SK-N-SH (cell line): ENCODE results near the gene PDCD6IP.

Experiments used
- CHD2 ChIP-seq: fragments of 150-350 bp; IDR thresholded peaks from 2 replicates; pipeline ENCODE4 v1.6.1; 2018; ENCODE audit warnings: low read length; ENCODE audit not compliant: partially characterized antibody
- EP300 ChIP-seq, 2 experiments: IDR thresholded peaks; 2 replicates each; pipeline versions ENCODE4 v1.4.0 to v1.6.1; 2012; ENCODE audit warnings: borderline replicate concordance in 1 of 2, low read depth in 1 of 2, low read length in 1 of 2
- EZH2phosphoT487 ChIP-seq: fragments of 200-600 bp; sonication (generic); IDR thresholded peaks from 2 replicates; pipeline ENCODE4 v1.6.1; 2017; ENCODE audit warnings: low read depth, mixed run types, mild to moderate bottlenecking, antibody characterized with exemption, moderate library complexity, borderline replicate concordance
- GATA2 ChIP-seq: sonication (generic); formaldehyde crosslinking; IDR thresholded peaks from 2 replicates; pipeline ENCODE4 v1.5.0; 2020; ENCODE audit warnings: mild to moderate bottlenecking, missing genetic modification reagents
- JUND ChIP-seq: IDR thresholded peaks from 2 replicates; pipeline ENCODE4 v1.4.0; 2012
- MXI1 ChIP-seq: IDR thresholded peaks from 2 replicates; pipeline ENCODE4 v1.6.1; 2012; ENCODE audit warnings: mild to moderate bottlenecking, low read depth, low read length, improper control_type of control experiment
- POLR2AphosphoS5 ChIP-seq: IDR thresholded peaks from 2 replicates; pipeline ENCODE4 v1.6.1; 2012; ENCODE audit warnings: low read depth, low read length
- SMC3 ChIP-seq: IDR thresholded peaks from 2 replicates; pipeline ENCODE4 v1.6.1; 2012; ENCODE audit warnings: low read depth, low read length, improper control_type of control experiment
- TAF1 ChIP-seq: IDR thresholded peaks from 2 replicates; pipeline ENCODE4 v1.6.1; 2012; ENCODE audit warnings: low read depth, mild to moderate bottlenecking, low read length, moderate library complexity, borderline replicate concordance
- TF ChIP-seq, protein P1 (sequence below): fragments of 200-600 bp; sonication (generic); IDR thresholded peaks from 2 replicates; pipeline ENCODE4 v1.6.1; 2017; ENCODE audit warnings: antibody characterized with exemption, mild to moderate bottlenecking, moderate library complexity
- TF ChIP-seq, protein P2 (sequence below): IDR thresholded peaks from 2 replicates; pipeline ENCODE4 v1.4.0; 2012; ENCODE audit warnings: low read depth, borderline replicate concordance
- TF ChIP-seq, protein P3 (sequence below): IDR thresholded peaks from 2 replicates; pipeline ENCODE4 v1.6.1; 2012; ENCODE audit warnings: mild to moderate bottlenecking, low read depth, low read length, moderate library complexity

DNA sequence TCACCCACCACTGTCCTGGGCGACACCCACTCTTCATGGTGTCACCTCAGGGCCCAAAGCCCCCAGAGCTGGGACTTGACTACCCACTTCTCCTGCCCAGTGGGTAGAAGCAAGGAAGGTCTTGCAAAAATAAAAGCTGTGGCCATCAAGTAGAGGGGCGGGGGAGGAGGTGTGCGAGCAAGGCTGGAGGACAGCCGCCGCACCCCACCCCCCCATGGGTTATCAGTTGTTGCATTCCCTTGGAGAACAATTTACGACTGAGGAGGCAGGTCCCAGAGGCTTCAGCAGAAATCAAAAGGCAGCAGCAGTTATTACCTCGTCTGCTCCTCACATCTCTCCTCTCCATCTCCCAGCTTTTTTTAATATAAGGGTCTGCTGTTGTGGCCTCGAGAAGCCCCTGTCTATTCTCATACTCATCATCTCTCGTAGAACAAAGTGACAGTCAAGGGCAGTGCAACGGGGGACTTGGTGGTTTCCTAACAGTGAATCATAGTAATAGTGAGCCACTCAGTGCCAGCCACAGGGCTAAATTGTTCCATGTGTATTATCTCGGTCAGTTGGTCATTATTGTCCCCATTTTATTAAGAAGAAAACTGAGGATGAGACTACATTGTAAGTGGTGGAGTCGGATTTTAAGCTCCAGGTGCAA lies 116.4 kb downstream of the PDCD6IP start:
- TF ChIP-seq JUND, result no peak
- TF ChIP-seq, protein P1, sequence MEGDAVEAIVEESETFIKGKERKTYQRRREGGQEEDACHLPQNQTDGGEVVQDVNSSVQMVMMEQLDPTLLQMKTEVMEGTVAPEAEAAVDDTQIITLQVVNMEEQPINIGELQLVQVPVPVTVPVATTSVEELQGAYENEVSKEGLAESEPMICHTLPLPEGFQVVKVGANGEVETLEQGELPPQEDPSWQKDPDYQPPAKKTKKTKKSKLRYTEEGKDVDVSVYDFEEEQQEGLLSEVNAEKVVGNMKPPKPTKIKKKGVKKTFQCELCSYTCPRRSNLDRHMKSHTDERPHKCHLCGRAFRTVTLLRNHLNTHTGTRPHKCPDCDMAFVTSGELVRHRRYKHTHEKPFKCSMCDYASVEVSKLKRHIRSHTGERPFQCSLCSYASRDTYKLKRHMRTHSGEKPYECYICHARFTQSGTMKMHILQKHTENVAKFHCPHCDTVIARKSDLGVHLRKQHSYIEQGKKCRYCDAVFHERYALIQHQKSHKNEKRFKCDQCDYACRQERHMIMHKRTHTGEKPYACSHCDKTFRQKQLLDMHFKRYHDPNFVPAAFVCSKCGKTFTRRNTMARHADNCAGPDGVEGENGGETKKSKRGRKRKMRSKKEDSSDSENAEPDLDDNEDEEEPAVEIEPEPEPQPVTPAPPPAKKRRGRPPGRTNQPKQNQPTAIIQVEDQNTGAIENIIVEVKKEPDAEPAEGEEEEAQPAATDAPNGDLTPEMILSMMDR, result no peak
- TF ChIP-seq, protein P2, sequence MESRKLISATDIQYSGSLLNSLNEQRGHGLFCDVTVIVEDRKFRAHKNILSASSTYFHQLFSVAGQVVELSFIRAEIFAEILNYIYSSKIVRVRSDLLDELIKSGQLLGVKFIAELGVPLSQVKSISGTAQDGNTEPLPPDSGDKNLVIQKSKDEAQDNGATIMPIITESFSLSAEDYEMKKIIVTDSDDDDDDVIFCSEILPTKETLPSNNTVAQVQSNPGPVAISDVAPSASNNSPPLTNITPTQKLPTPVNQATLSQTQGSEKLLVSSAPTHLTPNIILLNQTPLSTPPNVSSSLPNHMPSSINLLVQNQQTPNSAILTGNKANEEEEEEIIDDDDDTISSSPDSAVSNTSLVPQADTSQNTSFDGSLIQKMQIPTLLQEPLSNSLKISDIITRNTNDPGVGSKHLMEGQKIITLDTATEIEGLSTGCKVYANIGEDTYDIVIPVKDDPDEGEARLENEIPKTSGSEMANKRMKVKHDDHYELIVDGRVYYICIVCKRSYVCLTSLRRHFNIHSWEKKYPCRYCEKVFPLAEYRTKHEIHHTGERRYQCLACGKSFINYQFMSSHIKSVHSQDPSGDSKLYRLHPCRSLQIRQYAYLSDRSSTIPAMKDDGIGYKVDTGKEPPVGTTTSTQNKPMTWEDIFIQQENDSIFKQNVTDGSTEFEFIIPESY, result no peak
- no peak for TF ChIP-seq EP300 (IDR thresholded peaks at IDR 0.05; ENCODE audit: borderline replicate concordance in 1 of 2, low read depth in 1 of 2, low read length in 1 of 2)
- TF ChIP-seq CHD2, result no peak
- TF ChIP-seq MXI1, result no peak
- no peak for TF ChIP-seq EZH2phosphoT487
- no peak for TF ChIP-seq SMC3
- no peak for TF ChIP-seq POLR2AphosphoS5
- TF ChIP-seq GATA2, result no peak
- TF ChIP-seq, protein P3, sequence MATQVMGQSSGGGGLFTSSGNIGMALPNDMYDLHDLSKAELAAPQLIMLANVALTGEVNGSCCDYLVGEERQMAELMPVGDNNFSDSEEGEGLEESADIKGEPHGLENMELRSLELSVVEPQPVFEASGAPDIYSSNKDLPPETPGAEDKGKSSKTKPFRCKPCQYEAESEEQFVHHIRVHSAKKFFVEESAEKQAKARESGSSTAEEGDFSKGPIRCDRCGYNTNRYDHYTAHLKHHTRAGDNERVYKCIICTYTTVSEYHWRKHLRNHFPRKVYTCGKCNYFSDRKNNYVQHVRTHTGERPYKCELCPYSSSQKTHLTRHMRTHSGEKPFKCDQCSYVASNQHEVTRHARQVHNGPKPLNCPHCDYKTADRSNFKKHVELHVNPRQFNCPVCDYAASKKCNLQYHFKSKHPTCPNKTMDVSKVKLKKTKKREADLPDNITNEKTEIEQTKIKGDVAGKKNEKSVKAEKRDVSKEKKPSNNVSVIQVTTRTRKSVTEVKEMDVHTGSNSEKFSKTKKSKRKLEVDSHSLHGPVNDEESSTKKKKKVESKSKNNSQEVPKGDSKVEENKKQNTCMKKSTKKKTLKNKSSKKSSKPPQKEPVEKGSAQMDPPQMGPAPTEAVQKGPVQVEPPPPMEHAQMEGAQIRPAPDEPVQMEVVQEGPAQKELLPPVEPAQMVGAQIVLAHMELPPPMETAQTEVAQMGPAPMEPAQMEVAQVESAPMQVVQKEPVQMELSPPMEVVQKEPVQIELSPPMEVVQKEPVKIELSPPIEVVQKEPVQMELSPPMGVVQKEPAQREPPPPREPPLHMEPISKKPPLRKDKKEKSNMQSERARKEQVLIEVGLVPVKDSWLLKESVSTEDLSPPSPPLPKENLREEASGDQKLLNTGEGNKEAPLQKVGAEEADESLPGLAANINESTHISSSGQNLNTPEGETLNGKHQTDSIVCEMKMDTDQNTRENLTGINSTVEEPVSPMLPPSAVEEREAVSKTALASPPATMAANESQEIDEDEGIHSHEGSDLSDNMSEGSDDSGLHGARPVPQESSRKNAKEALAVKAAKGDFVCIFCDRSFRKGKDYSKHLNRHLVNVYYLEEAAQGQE, result no peak
- no peak for TF ChIP-seq TAF1
